Kidney capillary endothelial cell (primary cell): ENCODE measurements around the gene KIF13A.
A peak's percentile ranks its signal among the peaks of the same experiment; 100 is the strongest.
"Not testable (repeated sequence)": the region's sequence is repeated elsewhere in the genome, so short reads cannot be mapped to it uniquely, and the experiment has no call there.

Experiments
- DNase-seq: peaks from one replicate; pipeline ENCODE4 v3.0.0-alpha.2; 2018; ENCODE audit warnings: low spot score

KIF13A gene

DNA sequence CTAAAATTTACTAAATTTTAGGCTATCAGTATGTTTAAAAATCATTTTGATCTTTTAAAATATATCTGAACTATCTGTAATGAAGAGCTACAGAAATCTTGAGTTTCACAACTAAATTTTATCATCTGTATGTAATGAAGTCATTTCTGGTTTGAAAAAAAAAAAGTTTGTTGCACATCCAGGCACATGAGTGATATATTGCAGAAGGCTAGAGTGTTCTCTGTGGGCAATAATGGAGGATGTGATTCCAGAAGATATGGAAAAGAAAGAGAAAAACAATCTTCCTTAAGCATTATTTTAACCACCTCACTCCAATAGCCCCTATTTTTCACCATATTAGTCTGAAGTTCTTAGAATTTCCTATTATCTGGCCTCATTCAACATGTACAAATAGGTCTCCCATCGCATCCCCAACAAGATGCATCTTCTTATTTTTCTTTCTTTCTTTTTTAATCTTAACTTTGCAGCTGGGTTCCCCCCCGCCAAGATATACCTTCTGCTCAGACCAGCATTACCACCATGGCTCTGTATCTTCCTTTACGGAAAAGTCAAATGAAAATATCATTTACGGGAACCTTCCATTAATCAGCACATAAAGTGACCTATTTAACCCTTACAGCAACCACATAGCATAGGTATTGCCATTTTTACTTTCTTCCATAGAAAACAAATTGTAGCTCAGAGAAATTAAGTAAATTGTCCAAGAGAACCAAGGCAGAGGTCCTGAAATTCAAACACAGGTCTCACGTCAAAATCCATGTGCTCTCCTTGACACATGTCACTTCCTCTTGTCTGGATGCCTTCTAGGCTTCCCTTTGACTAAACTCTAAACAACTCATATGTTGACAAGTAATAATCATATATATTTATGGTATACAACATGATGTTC lies 116.9 kb downstream of the KIF13A start:
- no peak for DNase-seq

DNA sequence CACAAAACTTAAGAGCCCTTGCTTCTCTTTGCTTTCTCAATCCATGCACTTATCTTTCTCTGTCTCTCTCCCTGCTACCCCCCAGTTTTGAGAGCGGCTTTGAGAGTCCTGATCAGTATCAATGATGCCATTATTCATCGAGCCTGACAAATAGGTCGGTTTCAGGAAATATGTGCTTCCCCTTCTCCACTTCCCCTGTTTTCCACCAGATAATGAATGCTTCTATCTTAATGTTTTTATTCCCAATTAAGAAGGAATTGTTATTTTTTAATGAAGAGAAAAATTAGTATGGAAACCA lies 117.7 kb downstream of the KIF13A start:
- DNase-seq: no peak

DNA sequence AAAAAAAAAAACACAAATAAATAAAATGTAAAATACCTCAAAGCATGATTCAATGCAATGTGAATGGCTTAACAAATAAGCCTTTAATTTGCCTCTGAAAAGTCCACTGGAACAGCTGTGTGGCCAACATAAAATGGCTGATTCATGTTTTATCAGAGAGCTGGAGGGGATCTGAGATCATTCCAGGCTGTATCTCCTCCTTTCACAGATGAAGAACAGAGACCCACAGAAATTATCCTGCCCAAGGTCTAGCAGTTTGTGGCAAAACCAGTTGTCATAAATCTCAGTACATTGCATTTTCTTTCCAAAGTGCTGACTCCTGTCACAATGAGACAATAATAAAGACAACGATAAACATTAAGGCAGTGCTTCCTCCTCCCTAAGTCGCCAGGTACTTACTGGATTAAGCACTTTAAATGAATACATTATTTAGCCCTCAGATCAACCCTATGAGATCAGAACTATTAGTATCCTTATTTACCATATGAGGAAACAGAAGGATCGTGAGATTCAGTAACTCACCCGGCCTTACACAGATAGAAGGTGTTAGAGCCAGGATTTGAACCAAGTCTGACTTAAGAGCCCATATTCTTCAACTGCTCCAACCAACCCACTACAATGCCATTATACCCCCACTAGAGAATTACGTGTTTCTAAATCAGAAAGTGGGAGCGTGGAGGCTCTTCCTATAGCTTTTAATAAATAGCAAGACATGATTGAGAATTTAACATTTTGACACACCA lies 118.3 kb downstream of the KIF13A start:
- no peak for DNase-seq

DNA sequence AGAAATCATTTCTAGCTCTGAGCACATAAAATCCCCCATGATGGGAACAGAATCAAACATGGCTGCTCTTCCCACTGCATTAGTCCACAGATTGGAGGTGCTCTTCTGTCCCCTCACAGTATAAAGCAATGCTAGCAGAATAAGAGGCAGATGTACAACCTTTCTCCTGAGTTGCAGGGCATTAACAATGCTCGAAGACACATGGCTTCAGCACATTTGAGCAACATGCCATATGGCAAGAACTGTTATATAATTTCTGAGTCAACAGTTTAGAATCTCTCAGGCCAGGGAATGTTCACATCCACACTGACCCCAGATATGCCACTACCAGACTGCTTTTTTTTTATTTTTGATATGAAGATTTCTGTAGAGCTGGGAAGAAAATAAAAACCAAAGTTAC lies 119.6 kb downstream of the KIF13A start:
- no peak for DNase-seq

DNA sequence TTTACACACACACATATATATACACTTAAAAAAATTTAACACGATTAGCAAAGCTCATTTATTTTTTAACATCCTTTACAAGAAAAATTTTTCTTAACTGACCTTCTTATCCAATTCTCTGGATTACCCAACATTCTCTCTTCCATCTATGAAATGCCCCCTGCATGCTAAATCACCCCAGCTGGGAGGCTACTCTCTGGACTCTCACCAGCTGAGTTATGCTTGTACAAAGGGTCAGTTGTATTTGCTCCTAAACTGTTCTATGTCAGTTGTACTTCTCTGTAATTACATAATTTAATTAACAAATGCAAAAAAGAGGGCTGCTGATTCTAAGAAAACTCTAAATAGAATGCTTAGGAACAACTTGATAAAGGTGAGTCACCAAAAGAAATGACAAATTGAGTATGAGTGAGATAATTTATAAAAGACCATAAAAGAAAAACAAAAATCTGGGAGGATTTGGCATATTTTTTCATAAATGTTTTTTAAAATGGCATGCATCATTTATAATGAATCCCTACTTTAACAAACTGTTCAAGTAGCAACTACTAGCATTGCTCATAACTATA lies 120.5 kb downstream of the KIF13A start:
- no peak for DNase-seq

DNA sequence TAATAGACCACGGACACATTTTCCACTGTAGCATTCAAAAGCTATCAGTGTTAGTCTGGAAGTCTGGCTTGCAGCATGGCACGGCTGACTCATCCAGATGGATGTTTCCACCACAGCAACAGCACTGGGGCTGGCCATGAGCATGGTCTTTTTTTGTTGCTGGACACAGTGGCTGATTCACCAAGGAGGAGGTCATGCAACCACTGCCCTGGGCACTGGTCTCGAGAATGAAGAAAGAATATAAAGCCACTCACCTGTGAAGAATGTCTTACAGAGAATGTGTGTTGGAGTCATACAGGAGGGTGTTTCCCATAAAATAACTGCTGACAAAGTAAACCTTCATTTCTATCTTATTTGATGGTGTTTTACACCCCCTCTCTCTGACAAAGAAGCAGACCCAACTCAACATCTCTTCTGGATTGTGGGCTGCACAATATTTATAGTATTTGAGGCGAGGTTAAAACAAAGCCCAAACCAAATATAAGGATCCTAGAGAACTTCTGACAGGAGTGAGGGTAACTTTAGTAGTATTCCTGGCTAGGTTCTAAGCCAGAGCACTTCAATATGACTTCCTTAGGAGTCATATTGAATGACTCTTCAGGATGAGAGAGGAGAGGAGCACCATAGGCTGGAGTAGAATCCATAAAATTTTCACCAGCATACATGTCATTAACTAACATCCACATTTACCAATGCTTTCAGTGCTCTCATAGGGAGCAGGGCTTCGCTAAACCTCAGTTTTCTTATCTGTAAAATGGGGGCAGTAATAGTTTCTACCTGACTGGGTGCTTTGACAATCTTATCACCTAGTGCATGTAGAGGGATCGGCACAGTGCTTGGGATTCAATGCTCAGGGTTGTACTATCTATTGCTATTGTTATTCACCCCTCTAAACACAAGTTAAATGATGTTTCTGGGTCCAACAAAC lies 121.4 kb downstream of the KIF13A start:
- DNase-seq: peak; percentile 95

DNA sequence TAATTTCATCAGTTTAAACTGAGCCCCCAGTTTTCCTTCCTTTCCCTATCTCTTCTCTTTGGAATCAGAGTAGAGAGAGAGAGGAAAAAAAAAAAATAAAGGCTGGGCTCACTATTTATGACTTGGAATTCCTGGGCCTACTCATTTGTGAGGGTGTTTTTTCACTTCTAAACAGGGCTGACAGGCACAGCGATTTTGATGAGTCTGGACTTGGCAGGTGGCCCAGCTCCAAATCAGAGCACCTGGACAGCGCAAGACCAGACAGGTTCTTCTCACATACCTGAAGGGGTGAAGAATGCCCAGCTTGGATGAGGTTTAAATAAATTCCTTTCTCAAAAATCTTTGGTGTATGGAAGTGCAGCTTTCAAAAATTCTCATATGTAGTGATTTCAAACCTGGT lies 122.2 kb downstream of the KIF13A start:
- no peak for DNase-seq

DNA sequence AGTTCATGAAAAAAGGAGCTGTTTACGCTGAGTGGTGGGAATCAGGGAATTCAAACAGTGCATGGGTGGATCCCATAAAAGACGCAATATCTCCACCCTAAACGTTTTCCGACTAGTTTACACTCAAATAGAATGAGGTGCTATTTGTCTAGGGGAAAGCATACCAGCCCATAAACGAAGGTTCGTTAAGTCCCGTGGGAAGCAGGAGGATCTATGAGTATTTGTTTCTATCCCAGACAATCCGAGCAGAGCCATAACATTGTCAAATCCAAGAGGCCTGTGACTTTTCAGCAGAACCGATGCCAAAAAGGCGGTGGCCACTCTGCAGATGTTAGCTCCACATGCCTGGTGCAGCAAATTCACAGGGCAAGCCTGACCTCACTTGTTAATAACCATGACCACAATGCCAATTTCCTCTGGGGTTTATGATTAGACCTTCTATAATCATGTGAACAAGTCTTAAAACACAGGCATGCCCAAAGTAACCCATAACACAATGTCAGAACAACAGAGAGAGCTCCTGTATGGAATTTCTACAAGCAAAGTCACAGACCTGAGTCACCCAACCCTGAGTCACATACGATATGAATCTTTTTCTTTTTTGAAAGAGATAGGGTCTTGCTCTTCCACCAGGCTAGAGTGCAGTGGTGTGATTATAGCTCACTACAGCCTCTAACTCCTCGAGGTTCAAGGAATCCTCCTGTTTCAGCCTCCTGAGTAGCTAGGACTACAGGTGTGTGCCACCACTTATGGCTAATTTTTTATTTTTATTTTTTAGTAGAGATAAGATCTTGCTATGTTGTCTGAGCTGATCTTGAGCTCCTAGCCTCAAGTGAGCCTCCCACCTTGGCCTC lies 123.3 kb downstream of the KIF13A start:
- peak; percentile 90 for DNase-seq

- no peak for DNase-seq
Observed at GRCh38 chr6:17861361-17861760, 126.1 kb downstream of the KIF13A start.

DNA sequence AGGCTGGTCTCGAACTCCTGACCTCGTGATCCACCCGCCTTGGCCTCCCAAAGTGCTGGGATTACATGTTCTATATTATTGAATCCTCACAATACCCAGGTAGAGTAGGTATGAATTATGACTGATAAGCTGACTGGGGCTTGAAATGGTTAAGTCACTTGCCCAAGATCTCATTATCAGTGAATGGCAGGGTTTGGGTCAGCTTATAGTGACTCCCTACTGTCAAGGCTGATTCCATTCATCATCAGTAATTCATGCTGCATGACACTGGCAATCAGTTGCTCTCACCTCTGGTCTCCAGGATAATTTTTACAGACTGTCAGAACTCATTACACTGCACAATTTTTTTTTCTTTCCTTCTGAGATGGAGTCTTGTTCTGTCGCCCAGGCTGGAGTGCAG lies 127.6 kb downstream of the KIF13A start:
- no peak for DNase-seq

GRCh38 chr6:17858584-17858983 lies 128.9 kb downstream of the KIF13A start:
- DNase-seq: no peak

DNA sequence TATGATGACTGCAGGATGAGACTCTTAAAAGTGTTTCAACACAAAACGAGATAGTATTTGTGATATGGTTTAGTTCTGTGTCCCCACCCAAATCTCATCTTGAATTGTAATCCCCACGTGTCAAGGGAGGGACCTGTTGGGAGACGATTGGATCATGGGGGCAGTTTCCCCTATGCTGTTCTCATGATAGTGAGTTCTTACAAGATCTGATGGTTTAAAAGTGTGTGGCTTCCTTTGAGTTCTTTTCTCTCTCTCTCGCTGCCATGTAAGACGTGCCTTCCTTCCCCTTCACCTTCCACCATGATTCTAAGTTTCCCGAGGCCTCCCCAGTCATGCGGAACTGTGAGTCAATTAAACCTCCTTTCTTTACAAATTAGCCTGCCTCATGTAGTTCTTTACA lies 130.2 kb downstream of the KIF13A start:
- not testable (repeated sequence) for DNase-seq

DNA sequence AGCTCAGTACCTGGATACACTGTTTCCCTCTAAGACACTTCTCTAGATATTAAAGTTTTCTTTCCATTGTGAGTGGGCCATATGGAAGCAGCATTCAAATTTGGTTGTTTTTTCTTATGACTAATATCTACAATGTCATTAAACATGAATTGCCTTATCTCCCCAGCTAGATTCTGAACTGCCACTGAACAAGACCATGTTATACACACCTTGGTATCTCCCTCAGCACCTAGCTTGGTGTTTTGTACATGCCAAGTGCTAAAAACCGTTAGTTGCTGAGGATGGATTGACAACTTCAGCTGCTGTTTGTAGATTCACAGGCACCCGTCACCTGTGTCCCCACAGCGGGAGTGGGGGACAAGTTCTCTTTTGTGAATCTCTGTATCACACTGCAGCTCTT lies 131.1 kb downstream of the KIF13A start:
- no peak for DNase-seq

DNA sequence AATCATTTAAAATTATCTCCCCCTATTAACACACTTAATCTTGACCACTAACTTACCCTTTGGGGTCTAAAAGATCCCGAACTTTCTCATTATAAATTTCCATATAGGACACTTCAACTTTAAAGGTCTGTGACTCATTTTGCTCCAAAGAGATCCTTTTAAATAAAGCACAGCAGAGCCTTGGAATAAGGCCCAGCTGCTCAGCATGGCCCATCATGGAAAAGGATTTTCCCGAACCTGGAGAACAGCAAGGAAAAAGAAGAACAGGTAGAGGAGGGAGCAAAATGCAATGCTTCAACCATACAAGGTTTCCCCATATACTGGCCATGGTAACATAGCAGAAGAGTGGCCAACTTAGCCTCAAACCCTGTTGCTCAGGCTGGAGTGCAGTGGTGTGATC lies 132.1 kb downstream of the KIF13A start:
- no peak for DNase-seq

DNA sequence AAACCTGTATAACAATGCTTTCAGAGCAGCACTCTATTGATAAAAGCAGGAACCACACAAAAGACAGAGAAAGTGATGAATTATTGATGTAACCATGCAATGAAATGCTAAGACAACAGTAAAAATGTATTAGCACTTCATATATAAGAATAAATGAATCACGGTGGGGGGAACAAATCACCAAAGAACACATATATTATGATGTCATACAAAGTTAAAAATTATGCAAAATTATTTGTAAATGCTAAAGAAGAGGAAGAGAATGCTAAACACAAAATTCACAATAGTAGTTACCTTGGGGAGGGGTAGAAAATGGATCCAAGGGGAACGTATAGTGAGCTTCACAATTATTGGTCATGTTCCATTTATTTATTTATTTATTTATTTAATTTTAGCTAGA lies 133.9 kb downstream of the KIF13A start:
- no peak for DNase-seq

- no peak for DNase-seq
Observed at GRCh38 chr6:17851720-17852161, 135.7 kb downstream of the KIF13A start.

DNA sequence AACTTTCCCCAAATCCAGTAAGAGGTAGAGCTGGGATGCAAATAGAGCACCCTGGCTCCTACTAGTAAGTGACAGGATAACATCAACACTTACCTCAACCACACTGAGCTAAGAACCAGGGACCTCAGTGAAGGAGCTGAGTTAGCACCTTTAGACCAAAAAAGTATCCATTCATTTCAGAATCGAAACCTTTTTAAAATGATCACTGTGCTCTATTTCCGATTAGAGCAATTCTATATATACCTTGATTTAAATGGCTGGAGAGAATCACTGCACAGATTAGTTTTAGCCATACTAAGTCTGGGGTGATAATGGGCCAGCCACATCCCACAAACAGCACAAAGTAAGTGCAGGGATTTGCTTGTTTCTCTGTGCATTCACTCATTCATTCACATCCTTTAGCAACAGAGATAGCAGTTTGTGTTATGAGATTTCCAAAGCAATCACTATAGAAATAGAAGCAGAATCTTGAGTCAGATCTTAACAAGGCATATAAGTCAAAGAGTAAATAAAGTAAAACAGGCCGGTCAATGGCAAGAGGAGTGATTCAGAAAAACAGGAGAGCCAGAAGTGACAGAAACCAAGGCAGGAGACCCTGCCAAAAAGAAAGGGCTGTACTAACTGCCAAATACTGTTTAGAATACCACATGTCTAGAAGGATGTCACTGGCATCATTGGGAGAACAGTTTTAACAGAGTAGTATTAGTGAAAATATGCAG lies 136.3 kb downstream of the KIF13A start:
- no peak for DNase-seq

GRCh38 chr6:17850281-17850680 lies 137.2 kb downstream of the KIF13A start:
- DNase-seq: no peak

GRCh38 chr6:17847203-17847760 lies 140.2 kb downstream of the KIF13A start:
- peak; percentile 87 for DNase-seq

- no peak for DNase-seq
Observed at GRCh38 chr6:17846762-17847161, 140.7 kb downstream of the KIF13A start.
